IMR-90 (cell line): ENCODE measurements around the gene ALK. TPM values are rescaled to one million over a fixed set of nuclear protein-coding genes. Genes with fewer than 3 reads are reported as not detected.

Experiments
- ATAC-seq: fragments of 200-7000 bp; cut with Tn5 transposase; 2 replicates; pipeline ENCODE4 v1.9.1; 2020; ENCODE audit warnings: low read depth, mild to moderate bottlenecking, moderate library complexity
- BruUV-seq: library from RNA; stranded (reverse); fragments of 400-500 nt; replicated peaks from 2 replicates; lab custom pipeline; 2021; lab: Mats Ljungman, UMichigan
- CTCF ChIA-PET: fragments of 300-600 bp; formaldehyde crosslinking; extraction: SDS; loops from one replicate; lab custom pipeline; 2021; ENCODE audit warnings: antibody characterized with exemption; lab: Yijun Ruan, JAX
- POLR2A ChIA-PET: fragments of 300-600 bp; sonication (Branson Sonifier 250); formaldehyde crosslinking; loops from one replicate; lab custom pipeline; 2022; ENCODE audit warnings: antibody characterized with exemption; ENCODE audit not compliant: unreplicated experiment; lab: Charles Lee
- DNase-seq: peaks from one replicate; pipeline ENCODE4 v3.0.0; 2013
- H2AFZ ChIP-seq: replicated peaks from 2 replicates; pipeline ENCODE3; 2013; ENCODE audit warnings: low read length, mild to moderate bottlenecking; ENCODE audit not compliant: poor library complexity
- H2AK5ac ChIP-seq: 2 replicates; pipeline ENCODE4 v1.6.1; 2013; ENCODE audit warnings: low read depth, low read length, inconsistent platforms
- H2AK9ac ChIP-seq: replicated peaks from 2 replicates; pipeline ENCODE3; 2013; ENCODE audit warnings: mild to moderate bottlenecking, low read depth, low read length, moderate library complexity; ENCODE audit not compliant: poor library complexity
- H2BK120ac ChIP-seq: 2 replicates; pipeline ENCODE4 v1.6.1; 2013; ENCODE audit warnings: low read depth, low read length, inconsistent platforms
- H2BK15ac ChIP-seq: 3 replicates; pipeline ENCODE4 v1.6.1; 2013; ENCODE audit warnings: low read depth, low read length, inconsistent platforms
- H2BK20ac ChIP-seq: 2 replicates; pipeline ENCODE4 v1.6.1; 2013; ENCODE audit warnings: low read depth, mild to moderate bottlenecking, inconsistent platforms, low read length, moderate library complexity
- H2BK5ac ChIP-seq: 2 replicates; pipeline ENCODE4 v1.6.1; 2013; ENCODE audit warnings: mild to moderate bottlenecking, low read depth, low read length, inconsistent platforms; ENCODE audit not compliant: poor library complexity, severe bottlenecking
- H3K14ac ChIP-seq: replicated peaks from 2 replicates; pipeline ENCODE4 v1.6.1; 2013; ENCODE audit warnings: low read depth, low read length, inconsistent platforms
- H3K18ac ChIP-seq: 2 replicates; pipeline ENCODE4 v1.6.1; 2013; ENCODE audit warnings: low read depth, low read length, control low read depth
- H3K23ac ChIP-seq: 2 replicates; pipeline ENCODE4 v1.6.1; 2013; ENCODE audit warnings: low read depth, low read length, inconsistent platforms
- H3K27ac ChIP-seq: 2 replicates; pipeline ENCODE4 v1.5.1; 2013; ENCODE audit warnings: mild to moderate bottlenecking, control low read depth, low read length; ENCODE audit not compliant: insufficient read depth
- H3K27me3 ChIP-seq: 2 replicates; pipeline ENCODE4 v1.6.1; 2013; ENCODE audit warnings: low read length; ENCODE audit not compliant: control insufficient read depth, insufficient read depth
- H3K36me3 ChIP-seq: 2 replicates; pipeline ENCODE4 v1.6.1; 2013; ENCODE audit warnings: low read length, mixed read lengths; ENCODE audit not compliant: control insufficient read depth, insufficient read depth
- H3K4ac ChIP-seq: 2 replicates; pipeline ENCODE4 v1.6.1; 2013; ENCODE audit warnings: low read depth, low read length, inconsistent platforms
- H3K4me1 ChIP-seq: 2 replicates; pipeline ENCODE4 v1.6.1; 2013; ENCODE audit warnings: low read length, mixed read lengths; ENCODE audit not compliant: control insufficient read depth, insufficient read depth
- H3K4me2 ChIP-seq: 2 replicates; pipeline ENCODE4 v1.6.1; 2013; ENCODE audit warnings: low read depth, mild to moderate bottlenecking, control low read depth, low read length, moderate library complexity
- H3K4me3 ChIP-seq: 2 replicates; pipeline ENCODE4 v1.5.1; 2013; ENCODE audit warnings: low read depth, mild to moderate bottlenecking, control low read depth, low read length, moderate library complexity; ENCODE audit not compliant: insufficient read depth
- H3K56ac ChIP-seq: 2 replicates; pipeline ENCODE4 v1.6.1; 2013; ENCODE audit warnings: low read length, inconsistent platforms; ENCODE audit not compliant: insufficient read depth; ENCODE audit errors: extremely low read depth
- H3K79me1 ChIP-seq, 2 experiments: 2 replicates each; pipeline ENCODE4 v1.6.1; 2013; ENCODE audit warnings: low read length in 2 of 2, inconsistent platforms in 1 of 2, low read depth in 1 of 2
- H3K9ac ChIP-seq: 2 replicates; pipeline ENCODE4 v1.6.1; 2013; ENCODE audit warnings: low read depth, low read length, control low read depth
- H3K9me1 ChIP-seq: 2 replicates; pipeline ENCODE4 v1.6.1; 2013; ENCODE audit warnings: low read length, inconsistent platforms; ENCODE audit not compliant: insufficient read depth
- H3K9me3 ChIP-seq: 2 replicates; pipeline ENCODE4 v1.6.1; 2013; ENCODE audit warnings: low read length; ENCODE audit not compliant: control insufficient read depth, insufficient read depth
- H4K20me1 ChIP-seq: 2 replicates; pipeline ENCODE4 v1.6.1; 2013; ENCODE audit warnings: low read length, inconsistent platforms; ENCODE audit not compliant: insufficient read depth
- H4K5ac ChIP-seq: 2 replicates; pipeline ENCODE4 v1.6.1; 2013; ENCODE audit warnings: mild to moderate bottlenecking, low read depth, low read length, control low read depth
- H4K8ac ChIP-seq, 2 experiments: 2 replicates each; pipeline ENCODE4 v1.6.1; 2013; ENCODE audit warnings: low read depth in 2 of 2, low read length in 2 of 2, control low read depth in 1 of 2, inconsistent platforms in 1 of 2
- H4K91ac ChIP-seq: 2 replicates; pipeline ENCODE4 v1.6.1; 2013; ENCODE audit warnings: low read depth, low read length, inconsistent platforms; ENCODE audit not compliant: insufficient read depth
- CEBPB ChIP-seq: IDR thresholded peaks from 2 replicates; pipeline ENCODE4 v1.6.1; 2012; ENCODE audit warnings: low read depth, low read length, improper control_type of control experiment
- MAFK ChIP-seq: IDR thresholded peaks from 2 replicates; pipeline ENCODE4 v1.6.1; 2012; ENCODE audit warnings: low read depth, low read length, improper control_type of control experiment
- RCOR1 ChIP-seq: IDR thresholded peaks from 2 replicates; pipeline ENCODE4 v1.6.1; 2012; ENCODE audit warnings: mild to moderate bottlenecking, low read length, improper control_type of control experiment; ENCODE audit not compliant: insufficient replicate concordance
- RFX5 ChIP-seq: IDR thresholded peaks from 2 replicates; pipeline ENCODE4 v1.8.0; 2012; ENCODE audit warnings: low read depth, mild to moderate bottlenecking, low read length, moderate library complexity
- WGBS, 2 experiments: methylation state at CpG; one replicate each; pipeline versions ENCODE4 v1.1.5 to v1.1.7; 2013; ENCODE audit warnings: missing lambda C conversion rate in 2 of 2; ENCODE audit not compliant: insufficient read length in 1 of 2; ENCODE audit errors: extremely low coverage in 2 of 2; 5-methylcytosine and 5-hydroxymethylcytosine counted together
- dilution Hi-C: fragments of 300-500 bp; cut with HindIII; formaldehyde crosslinking; loops from one replicate; pipeline ENCODE4 v1.14.3; 2018; ENCODE audit warnings: low sequenced_read_pairs; ENCODE audit not compliant: unreplicated experiment
- in situ Hi-C: fragments of 300-500 bp; cut with MboI; formaldehyde crosslinking; loops from 3 replicates; pipeline ENCODE4 v1.14.3; 2019; ENCODE audit warnings: low sequenced_read_pairs, inconsistent platforms, mixed read lengths
- intact Hi-C: fragments of 100-400 bp; cut with micrococcal nuclease; formaldehyde crosslinking; loops from 2 replicates; pipeline ENCODE4 v1.10.0; 2022
- polyA plus RNA-seq, 3 experiments: library from polyadenylated mRNA; depleted of rRNA; stranded (reverse); fragments of >200 nt; gene quantifications; 2 replicates each; pipeline ENCODE4 v1.2.3, GENCODE V29; 2012; ENCODE audit warnings: low replicate concordance in 1 of 3
- total RNA-seq: library from RNA; depleted of rRNA; stranded (reverse); fragments of >200 nt; gene quantifications from 2 replicates; pipeline ENCODE4 v1.2.3, GENCODE V29; 2012

ALK gene
- total and polyA plus RNA-seq, 2 of the 4 experiments (the other 2 are of a cell fraction), result not detected

DNA sequence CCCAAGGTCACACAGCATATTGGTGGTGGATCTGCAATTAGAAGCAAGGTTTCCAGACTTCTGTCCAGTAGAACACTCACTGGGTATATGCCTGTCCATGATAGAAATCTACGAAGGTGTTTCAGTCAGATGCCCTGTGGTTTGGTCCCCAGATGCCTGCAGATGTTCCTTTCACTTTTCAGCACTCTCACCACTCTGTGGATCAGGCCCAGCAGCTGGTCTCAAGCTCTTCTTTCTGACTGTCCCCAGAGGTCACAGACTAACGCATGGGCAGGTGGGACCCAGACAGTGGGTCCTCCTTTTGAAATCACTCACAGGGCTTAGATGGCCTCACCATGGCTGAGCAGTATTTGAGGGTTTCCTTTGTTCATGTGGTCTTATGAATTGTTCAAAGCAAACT lies 376.5 kb downstream of the ALK start:
- no TSS peak for BruUV-seq
- Histone ChIP-seq H4K20me1 (no peaks in the 10 kb centered on the region), H3K4ac (no peak overlapping the region), H4K91ac (no peak overlapping the region), H2BK15ac (no peak overlapping the region), H3K4me1 (no peaks in the 10 kb centered on the region), H3K9ac (no peak overlapping the region), H3K56ac (no peak overlapping the region), H2BK5ac (no peak overlapping the region), H3K79me1 (no peaks in the 10 kb centered on the region), H2BK120ac (no peak overlapping the region), H3K4me2 (no peak overlapping the region), H2AFZ (no peak overlapping the region), H3K9me3 (no peaks in the 10 kb centered on the region), H4K5ac (no peak overlapping the region), H3K36me3 (no peaks in the 10 kb centered on the region), H4K8ac (no peak overlapping the region), H3K9me1 (no peaks in the 10 kb centered on the region), H3K14ac (no peak overlapping the region), H2AK9ac (no peak overlapping the region), H3K27me3 (peaks cover 5% of the 10 kb centered on the region; the same call in 1 of the 2 replicates), H3K27ac (no peak overlapping the region), H2BK20ac (no peak overlapping the region), H2AK5ac (no peak overlapping the region), H3K23ac (no peak overlapping the region), H3K4me3 (no peak overlapping the region), H3K18ac (no peak overlapping the region)
- TF ChIP-seq MAFK (no peak), RFX5 (no peak), RCOR1 (no peak), CEBPB (no peak)
- dilution Hi-C loops, result no loop called here
- DNase-seq, result no peak
- POLR2A ChIA-PET, result no interaction called here
- 67% methylated on average over 1 of the region's 2 CpGs; no CpG with 5 or more reads in 1 of the 2 experiments for WGBS, 2 experiments
- in situ Hi-C loops, result no loop called here
- intact Hi-C loops, result no loop called here
- ATAC-seq, result no peak
- CTCF ChIA-PET, result no interaction called here
